ENCODE measurements around the gene UNC50. TPM values are rescaled to one million over a fixed set of nuclear protein-coding genes. Genes with fewer than 3 reads are reported as not detected.

The UNC50 gene
- total RNA-seq (46.1 TPM), polyA plus RNA-seq (68.5 TPM)
- long read RNA-seq, donor 1: 0 reads
- long read RNA-seq, donor 2, transcript UNC50-201 (6 exons, 1,143 nt): major isoform, 49 of 56 reads
- long read RNA-seq, donor 2, partial matches to known transcripts: 0 of 56 reads
- long read RNA-seq, donor 2, other reads (novel, unspliced or antisense): 5 of 56 reads
- long read RNA-seq, donor 3, transcript UNC50-201 (6 exons, 1,143 nt): major isoform, 32 of 56 reads
- long read RNA-seq, donor 3, partial matches to known transcripts: 16 of 56 reads
- long read RNA-seq, donor 3, other reads (novel, unspliced or antisense): 5 of 56 reads
- long read RNA-seq, donor 4, transcript UNC50-201 (6 exons, 1,143 nt): major isoform, 18 of 20 reads
- long read RNA-seq, donor 4, partial matches to known transcripts: 0 of 20 reads
- long read RNA-seq, donor 4, other reads (novel, unspliced or antisense): 0 of 20 reads
- long read RNA-seq, donor 5, transcript UNC50-201 (6 exons, 1,143 nt): major isoform, 37 of 48 reads
- long read RNA-seq, donor 5, partial matches to known transcripts: 0 of 48 reads
- long read RNA-seq, donor 5, other reads (novel, unspliced or antisense): 5 of 48 reads
- long read RNA-seq, donor 6, transcript UNC50-201 (6 exons, 1,143 nt): major isoform, 36 of 37 reads
- long read RNA-seq, donor 6, partial matches to known transcripts: 0 of 37 reads
- long read RNA-seq, donor 6, other reads (novel, unspliced or antisense): 0 of 37 reads
- long read RNA-seq, donor 7, transcript UNC50-201 (6 exons, 1,143 nt): major isoform, 17 of 20 reads
- long read RNA-seq, donor 7, partial matches to known transcripts: 0 of 20 reads
- long read RNA-seq, donor 7, other reads (novel, unspliced or antisense): 0 of 20 reads
- long read RNA-seq, donor 8, transcript UNC50-201 (6 exons, 1,143 nt): major isoform, 5 of 5 reads
- long read RNA-seq, donor 8, partial matches to known transcripts: 0 of 5 reads
- long read RNA-seq, donor 8, other reads (novel, unspliced or antisense): 0 of 5 reads
- long read RNA-seq, donor 9, transcript UNC50-201 (6 exons, 1,143 nt): major isoform, 10 of 12 reads
- long read RNA-seq, donor 9, partial matches to known transcripts: 0 of 12 reads
- long read RNA-seq, donor 9, other reads (novel, unspliced or antisense): 0 of 12 reads
- long read RNA-seq, donor 10, transcript UNC50-201 (6 exons, 1,143 nt): major isoform, 18 of 19 reads
- long read RNA-seq, donor 10, partial matches to known transcripts: 0 of 19 reads
- long read RNA-seq, donor 10, other reads (novel, unspliced or antisense): 0 of 19 reads

- Histone ChIP-seq H3K36me3 (ENCODE audit: control insufficient read depth in 2 of 2, insufficient read depth in 2 of 2, low read length in 1 of 2) (peaks cover 5 to 48% of the 10 kb centered on the region in 2 donors), H3K27me3 (ENCODE audit: control insufficient read depth in 2 of 2, insufficient read depth in 1 of 2, low read length in 1 of 2) (no peaks in the 10 kb centered on the region), H3K9me3 (ENCODE audit: control insufficient read depth in 2 of 2, insufficient read depth in 1 of 2, low read length in 1 of 2) (no peaks in the 10 kb centered on the region), H3K4me1 (ENCODE audit: control insufficient read depth in 2 of 2, insufficient read depth in 2 of 2, low read length in 2 of 2) (peaks cover 24 to 28% of the 10 kb centered on the region in 2 donors), H3K4me3 (ENCODE audit: low read length in 2 of 2) (peak within 1 kb of the TSS; percentile 98 to 99), H3K27ac (ENCODE audit: low read depth in 1 of 2, low read length in 1 of 2) (peak within 1 kb of the TSS; percentile 91 to 98)
- peak in 8 of 9 donors; percentile 65 to 93 (median 83) for DNase-seq (ENCODE audit: low read depth in 6 of 9, low spot score in 9 of 9)
- under 1% methylated on average over 93 of the region's 93 CpGs for WGBS
Measured at GRCh38 chr2:98608116-98608961, at the start of gene UNC50, which contains the start of gene COA5. Gene UNC50, plus strand, starts transcription at chr2:98608589. Its CDS starts 1,171 bp downstream, at chr2:98609760. Gene COA5, minus strand, starts transcription at chr2:98608512. Its CDS starts 107 bp downstream, at chr2:98608405.

- Histone ChIP-seq H3K27ac (ENCODE audit: low read depth in 1 of 2, low read length in 1 of 2) (peak overlapping the region; percentile 5 to 75), H3K4me3 (ENCODE audit: low read length in 2 of 2) (no peak overlapping the region), H3K4me1 (ENCODE audit: control insufficient read depth in 2 of 2, insufficient read depth in 2 of 2, low read length in 2 of 2) (peaks cover 55 to 84% of the 10 kb centered on the region in 2 donors), H3K27me3 (ENCODE audit: control insufficient read depth in 2 of 2, insufficient read depth in 1 of 2, low read length in 1 of 2) (no peaks in the 10 kb centered on the region), H3K36me3 (ENCODE audit: control insufficient read depth in 2 of 2, insufficient read depth in 2 of 2, low read length in 1 of 2) (peaks cover 46 to 76% of the 10 kb centered on the region in 2 donors), H3K9me3 (ENCODE audit: control insufficient read depth in 2 of 2, insufficient read depth in 1 of 2, low read length in 1 of 2) (peaks cover 0 to 5% of the 10 kb centered on the region in 2 donors)
- DNase-seq (ENCODE audit: low read depth in 6 of 9, low spot score in 9 of 9): peak in 1 of 9 donors; percentile 37
- 96% methylated on average over 16 of the region's 16 CpGs for WGBS
Measured at GRCh38 chr2:98558852-98559530, 49.4 kb upstream of the UNC50 start.

GRCh38 chr2:98559581-98559980 lies 48.8 kb upstream of the UNC50 start:
- Histone ChIP-seq H3K9me3 (ENCODE audit: control insufficient read depth in 2 of 2, insufficient read depth in 1 of 2, low read length in 1 of 2) (peaks cover 0 to 5% of the 10 kb centered on the region in 2 donors), H3K36me3 (ENCODE audit: control insufficient read depth in 2 of 2, insufficient read depth in 2 of 2, low read length in 1 of 2) (peaks cover 45 to 76% of the 10 kb centered on the region in 2 donors), H3K4me1 (ENCODE audit: control insufficient read depth in 2 of 2, insufficient read depth in 2 of 2, low read length in 2 of 2) (peaks cover 55 to 84% of the 10 kb centered on the region in 2 donors), H3K4me3 (ENCODE audit: low read length in 2 of 2) (no peak overlapping the region), H3K27me3 (ENCODE audit: control insufficient read depth in 2 of 2, insufficient read depth in 1 of 2, low read length in 1 of 2) (no peaks in the 10 kb centered on the region), H3K27ac (ENCODE audit: low read depth in 1 of 2, low read length in 1 of 2) (peak overlapping the region; percentile 67 to 75)
- 51% methylated on average over 3 of the region's 3 CpGs for WGBS
- no peak for DNase-seq (ENCODE audit: low read depth in 6 of 9, low spot score in 9 of 9)

GRCh38 chr2:98560256-98560771 lies 48.1 kb upstream of the UNC50 start:
- DNase-seq (ENCODE audit: low read depth in 6 of 9, low spot score in 9 of 9): no peak
- Histone ChIP-seq H3K9me3 (ENCODE audit: control insufficient read depth in 2 of 2, insufficient read depth in 1 of 2, low read length in 1 of 2) (peaks cover 0 to 5% of the 10 kb centered on the region in 2 donors), H3K36me3 (ENCODE audit: control insufficient read depth in 2 of 2, insufficient read depth in 2 of 2, low read length in 1 of 2) (peaks cover 41 to 75% of the 10 kb centered on the region in 2 donors), H3K4me3 (ENCODE audit: low read length in 2 of 2) (no peak overlapping the region), H3K27me3 (ENCODE audit: control insufficient read depth in 2 of 2, insufficient read depth in 1 of 2, low read length in 1 of 2) (no peaks in the 10 kb centered on the region), H3K4me1 (ENCODE audit: control insufficient read depth in 2 of 2, insufficient read depth in 2 of 2, low read length in 2 of 2) (peaks cover 57 to 84% of the 10 kb centered on the region in 2 donors), H3K27ac (ENCODE audit: low read depth in 1 of 2, low read length in 1 of 2) (peak overlapping the region in 1 of 2 donors; percentile 75)
- WGBS: 96% methylated on average over 9 of the region's 9 CpGs

- H3K36me3 ChIP-seq (ENCODE audit: control insufficient read depth in 2 of 2, insufficient read depth in 2 of 2, low read length in 1 of 2): peaks cover 41 to 74% of the 10 kb centered on the region in 2 donors
- peaks cover 0 to 5% of the 10 kb centered on the region in 2 donors for H3K9me3 ChIP-seq (ENCODE audit: control insufficient read depth in 2 of 2, insufficient read depth in 1 of 2, low read length in 1 of 2)
- H3K4me1 ChIP-seq (ENCODE audit: control insufficient read depth in 2 of 2, insufficient read depth in 2 of 2, low read length in 2 of 2): peaks cover 59 to 84% of the 10 kb centered on the region in 2 donors
- peak overlapping the region in 1 of 2 donors; percentile 75 for H3K27ac ChIP-seq (ENCODE audit: low read depth in 1 of 2, low read length in 1 of 2)
- whole genome bisulfite sequencing: 99% methylated on average over 9 of the region's 9 CpGs
- no peak overlapping the region for H3K4me3 ChIP-seq (ENCODE audit: low read length in 2 of 2)
- H3K27me3 ChIP-seq (ENCODE audit: control insufficient read depth in 2 of 2, insufficient read depth in 1 of 2, low read length in 1 of 2): no peaks in the 10 kb centered on the region
- no peak for DNase-seq (ENCODE audit: low read depth in 6 of 9, low spot score in 9 of 9)
Measured at GRCh38 chr2:98561018-98561417, 47.4 kb upstream of the UNC50 start.

GRCh38 chr2:98561902-98562695 lies 46.3 kb upstream of the UNC50 start:
- Histone ChIP-seq H3K4me1 (ENCODE audit: control insufficient read depth in 2 of 2, insufficient read depth in 2 of 2, low read length in 2 of 2) (peaks cover 57 to 87% of the 10 kb centered on the region in 2 donors), H3K9me3 (ENCODE audit: control insufficient read depth in 2 of 2, insufficient read depth in 1 of 2, low read length in 1 of 2) (peaks cover 0 to 5% of the 10 kb centered on the region in 2 donors), H3K27me3 (ENCODE audit: control insufficient read depth in 2 of 2, insufficient read depth in 1 of 2, low read length in 1 of 2) (no peaks in the 10 kb centered on the region), H3K4me3 (ENCODE audit: low read length in 2 of 2) (no peak overlapping the region), H3K27ac (ENCODE audit: low read depth in 1 of 2, low read length in 1 of 2) (peak overlapping the region in 1 of 2 donors; percentile 51), H3K36me3 (ENCODE audit: control insufficient read depth in 2 of 2, insufficient read depth in 2 of 2, low read length in 1 of 2) (peaks cover 51 to 83% of the 10 kb centered on the region in 2 donors)
- WGBS: 98% methylated on average over 13 of the region's 13 CpGs
- DNase-seq (ENCODE audit: low read depth in 6 of 9, low spot score in 9 of 9): no peak

GRCh38 chr2:98563394-98563793 lies 45.0 kb upstream of the UNC50 start:
- H3K36me3 ChIP-seq (ENCODE audit: control insufficient read depth in 2 of 2, insufficient read depth in 2 of 2, low read length in 1 of 2): peaks cover 58 to 84% of the 10 kb centered on the region in 2 donors
- H3K9me3 ChIP-seq (ENCODE audit: control insufficient read depth in 2 of 2, insufficient read depth in 1 of 2, low read length in 1 of 2): peaks cover 0 to 5% of the 10 kb centered on the region in 2 donors
- H3K4me3 ChIP-seq (ENCODE audit: low read length in 2 of 2): no peak overlapping the region
- H3K27me3 ChIP-seq (ENCODE audit: control insufficient read depth in 2 of 2, insufficient read depth in 1 of 2, low read length in 1 of 2): no peaks in the 10 kb centered on the region
- peaks cover 49 to 83% of the 10 kb centered on the region in 2 donors for H3K4me1 ChIP-seq (ENCODE audit: control insufficient read depth in 2 of 2, insufficient read depth in 2 of 2, low read length in 2 of 2)
- H3K27ac ChIP-seq (ENCODE audit: low read depth in 1 of 2, low read length in 1 of 2): no peak overlapping the region
- WGBS: 99% methylated on average over 13 of the region's 13 CpGs
- no peak for DNase-seq (ENCODE audit: low read depth in 6 of 9, low spot score in 9 of 9)

All from thymus (tissue), 14 donors.